ENCODE results near the gene BST1. TPM values are rescaled to one million over a fixed set of nuclear protein-coding genes. Genes with fewer than 3 reads are reported as not detected.

Gene BST1
- total RNA-seq, 1 experiment from 2014 or later = 0.56 TPM

GRCh38 chr4:15778289-15779241 is 75.7 kb downstream of the BST1 start, which contains the start of gene CD38:
Gene CD38, plus strand, starts transcription at chr4:15778328. Its CDS starts 87 bp downstream, at chr4:15778415.
- peak; percentile 53 for DNase-seq (ENCODE audit: low spot score)

- peak; percentile 51 for DNase-seq (ENCODE audit: low spot score)
Observed at GRCh38 chr4:15779306-15779705, 76.4 kb downstream of the BST1 start.

GRCh38 chr4:15779809-15780208 is 76.9 kb downstream of the BST1 start:
- no peak for DNase-seq (ENCODE audit: low spot score)

GRCh38 chr4:15781427-15782095 is 78.7 kb downstream of the BST1 start:
- peak; percentile 21 for DNase-seq (ENCODE audit: low spot score)

Other genes with a start within 250 kb of the BST1 start
- gene CC2D2A, start 233.2 kb upstream of the BST1 start, total RNA-seq (2014; rRNA removed; shearing (Covaris generic)) = 9.3 and 16.3 TPM in 2 replicates
- gene FBXL5, start 47.7 kb upstream of the BST1 start, total RNA-seq (2014; rRNA removed; shearing (Covaris generic)) = 67.4 and 78.1 TPM in 2 replicates
- gene FAM200B, start 21.2 kb upstream of the BST1 start, total RNA-seq (2014; rRNA removed; shearing (Covaris generic)) = 88.1 and 143 TPM in 2 replicates
- 0.02 TPM in 1 of 2 replicates, not detected in the other for gene CD38, start 75.3 kb downstream of the BST1 start, total RNA-seq (2014; rRNA removed; shearing (Covaris generic))
- gene FGFBP1, start 235.7 kb downstream of the BST1 start, total RNA-seq (2014; rRNA removed; shearing (Covaris generic)) = 0.16 and 0.77 TPM in 2 replicates

Measured in H4 (cell line).